Measurements from ENCODE around the gene HOTAIR.

HOTAIR gene

DNA sequence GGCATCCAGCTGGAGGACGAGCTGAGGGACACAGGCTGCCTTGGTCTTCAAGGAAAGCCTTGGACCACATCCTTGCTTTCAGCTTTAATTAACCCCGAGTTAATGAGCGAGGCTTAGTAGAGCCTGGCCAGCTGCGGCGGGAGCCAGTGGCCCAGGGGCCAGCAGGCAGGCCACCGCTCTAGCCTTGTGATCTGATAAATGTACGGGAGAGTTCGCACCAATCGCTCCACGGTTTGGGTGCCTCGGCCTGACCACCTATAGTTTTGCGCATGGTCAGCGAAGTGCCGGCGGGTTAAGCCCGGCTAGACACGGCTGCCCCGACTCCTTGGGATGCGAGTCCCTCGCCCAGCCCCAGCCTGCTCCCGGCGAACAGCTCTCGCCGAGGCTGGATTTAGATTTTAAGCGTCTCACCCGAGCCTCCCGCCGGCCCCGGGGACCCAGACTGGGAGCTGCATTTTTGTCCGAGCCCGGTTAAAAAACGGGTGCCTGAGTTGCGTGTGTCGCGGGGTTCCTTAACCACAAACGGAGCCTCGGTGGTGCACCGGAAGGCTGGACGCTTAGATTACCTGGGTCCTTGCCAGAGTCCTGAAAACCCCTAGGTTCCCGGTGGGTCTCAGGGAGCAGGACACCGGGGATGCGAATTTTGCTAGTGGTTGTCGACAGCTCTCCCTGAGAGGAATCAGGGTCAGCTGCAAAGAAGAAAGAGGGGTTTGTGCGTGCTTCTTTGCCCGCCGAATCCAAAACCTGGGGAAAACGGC is 23.0 kb downstream of the HOTAIR start:
- TF ChIP-seq, protein P1, sequence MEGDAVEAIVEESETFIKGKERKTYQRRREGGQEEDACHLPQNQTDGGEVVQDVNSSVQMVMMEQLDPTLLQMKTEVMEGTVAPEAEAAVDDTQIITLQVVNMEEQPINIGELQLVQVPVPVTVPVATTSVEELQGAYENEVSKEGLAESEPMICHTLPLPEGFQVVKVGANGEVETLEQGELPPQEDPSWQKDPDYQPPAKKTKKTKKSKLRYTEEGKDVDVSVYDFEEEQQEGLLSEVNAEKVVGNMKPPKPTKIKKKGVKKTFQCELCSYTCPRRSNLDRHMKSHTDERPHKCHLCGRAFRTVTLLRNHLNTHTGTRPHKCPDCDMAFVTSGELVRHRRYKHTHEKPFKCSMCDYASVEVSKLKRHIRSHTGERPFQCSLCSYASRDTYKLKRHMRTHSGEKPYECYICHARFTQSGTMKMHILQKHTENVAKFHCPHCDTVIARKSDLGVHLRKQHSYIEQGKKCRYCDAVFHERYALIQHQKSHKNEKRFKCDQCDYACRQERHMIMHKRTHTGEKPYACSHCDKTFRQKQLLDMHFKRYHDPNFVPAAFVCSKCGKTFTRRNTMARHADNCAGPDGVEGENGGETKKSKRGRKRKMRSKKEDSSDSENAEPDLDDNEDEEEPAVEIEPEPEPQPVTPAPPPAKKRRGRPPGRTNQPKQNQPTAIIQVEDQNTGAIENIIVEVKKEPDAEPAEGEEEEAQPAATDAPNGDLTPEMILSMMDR (IDR thresholded peaks at IDR 0.05; ENCODE audit: insufficient read depth, low read depth, low read length, missing control alignments) = no peak
- H3K4me3 ChIP-seq (ENCODE audit: low read length) = no peak overlapping the region

DNA sequence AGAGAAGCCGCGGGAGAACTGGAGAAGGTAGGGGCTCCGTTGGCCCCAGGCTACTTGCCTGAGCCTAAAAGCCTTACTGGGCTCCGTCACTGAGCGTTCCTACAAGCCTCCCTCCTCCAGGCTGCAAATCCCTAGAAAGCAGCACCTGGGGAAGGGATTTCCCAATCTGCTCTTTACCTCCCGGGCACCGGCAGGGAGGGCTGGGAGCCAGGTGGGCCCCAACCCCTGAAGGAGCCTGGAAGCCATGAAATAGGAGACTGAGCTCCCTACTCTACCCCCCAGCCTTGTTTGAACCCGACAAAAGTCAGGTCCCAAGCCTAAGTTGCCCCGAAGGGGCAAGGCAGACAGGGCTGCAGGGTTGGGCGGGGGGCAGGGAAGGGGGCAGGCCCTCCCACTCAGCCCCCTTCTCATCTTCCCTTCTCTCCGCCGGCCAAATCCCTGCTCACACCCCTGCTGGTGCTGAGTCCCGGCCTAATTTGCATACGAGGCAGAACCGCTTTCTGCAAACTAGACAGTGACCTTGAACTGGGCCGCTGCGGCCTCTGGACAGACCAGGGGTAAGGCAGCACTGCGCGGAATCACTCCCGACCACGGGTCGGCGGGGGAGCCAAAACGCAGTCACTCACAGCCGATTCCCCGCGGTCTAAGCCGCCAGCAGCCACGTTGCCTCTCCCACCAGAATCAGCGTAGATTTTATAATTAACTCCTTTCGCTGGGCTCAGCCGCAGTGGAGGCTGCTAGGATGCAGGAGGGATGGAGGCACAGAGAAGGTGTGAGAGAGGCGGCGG is 23.8 kb downstream of the HOTAIR start:
- H3K4me3 ChIP-seq (ENCODE audit: low read length) = no peak overlapping the region
- DNase-seq (ENCODE audit: low read depth) = no peak
- TF ChIP-seq, protein P1 (IDR thresholded peaks at IDR 0.05; ENCODE audit: insufficient read depth, low read depth, low read length, missing control alignments) = no peak

More for the DNA sequence above, 23.0 kb downstream of the HOTAIR start:
- no peak for DNase-seq (ENCODE audit: low read depth)

DNA sequence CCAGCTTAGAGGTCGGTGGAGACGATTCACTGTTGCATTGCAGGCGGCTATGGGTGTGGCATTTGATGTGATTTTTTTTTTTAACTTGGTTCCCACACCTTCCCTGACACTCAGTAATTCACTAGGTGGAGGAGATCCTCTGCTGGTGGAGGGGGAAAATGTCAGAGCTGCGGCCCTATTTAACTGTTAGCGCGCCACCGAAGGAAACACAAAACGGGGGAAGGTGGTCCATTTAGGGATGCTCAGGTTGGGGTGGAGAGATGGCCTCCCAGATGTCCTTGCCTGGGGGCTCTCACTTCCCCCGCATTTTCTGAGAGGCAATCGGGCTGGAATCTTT is 24.3 kb downstream of the HOTAIR start:
- DNase-seq (ENCODE audit: low read depth) = peak; percentile 14
- TF ChIP-seq, protein P1 (IDR thresholded peaks at IDR 0.05; ENCODE audit: insufficient read depth, low read depth, low read length, missing control alignments) = peak; percentile 30
- no peak overlapping the region for H3K4me3 ChIP-seq (ENCODE audit: low read length)

DNA sequence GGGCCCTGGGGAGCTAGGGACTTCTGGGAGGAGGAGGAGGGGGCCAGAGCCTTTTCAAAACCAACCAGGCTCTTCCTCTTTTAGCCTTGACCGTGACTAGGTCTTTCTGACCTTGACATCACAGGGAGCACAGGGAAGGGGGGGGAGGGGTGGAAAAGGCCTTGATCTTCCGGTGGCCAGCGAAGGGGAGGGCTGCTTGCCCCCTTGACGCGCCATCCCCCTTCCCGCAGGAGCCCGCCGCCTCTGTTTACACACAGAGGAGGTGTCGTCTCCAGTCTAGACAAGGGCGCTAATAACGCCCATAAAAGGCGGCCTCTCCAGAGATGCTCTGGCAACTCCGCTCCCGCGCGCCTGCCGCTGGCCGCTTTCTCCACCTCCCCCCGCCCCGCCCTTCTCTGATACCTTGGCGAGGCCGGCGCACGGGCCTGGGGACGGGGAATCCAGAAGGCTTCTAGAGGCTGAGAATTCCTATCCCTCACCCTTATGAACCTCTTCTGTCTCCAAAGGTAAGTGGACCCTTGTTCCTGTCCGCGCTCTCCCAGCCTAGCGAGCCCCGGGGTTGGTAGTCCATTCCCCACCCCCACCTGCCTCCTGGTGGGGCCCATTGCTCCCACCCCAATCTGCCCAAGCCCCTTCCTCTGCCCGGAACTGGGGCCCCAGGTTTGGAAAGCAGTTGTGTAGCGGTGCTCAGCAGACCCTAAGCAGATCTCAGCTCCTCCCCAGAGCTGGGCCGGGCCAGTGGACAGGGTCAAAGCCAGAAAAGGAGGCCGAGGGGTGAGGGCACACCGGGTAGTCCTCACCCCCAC is 24.9 kb downstream of the HOTAIR start:
- no peak for DNase-seq (ENCODE audit: low read depth)
- TF ChIP-seq, protein P1 (IDR thresholded peaks at IDR 0.05; ENCODE audit: insufficient read depth, low read depth, low read length, missing control alignments) = no peak

DNA sequence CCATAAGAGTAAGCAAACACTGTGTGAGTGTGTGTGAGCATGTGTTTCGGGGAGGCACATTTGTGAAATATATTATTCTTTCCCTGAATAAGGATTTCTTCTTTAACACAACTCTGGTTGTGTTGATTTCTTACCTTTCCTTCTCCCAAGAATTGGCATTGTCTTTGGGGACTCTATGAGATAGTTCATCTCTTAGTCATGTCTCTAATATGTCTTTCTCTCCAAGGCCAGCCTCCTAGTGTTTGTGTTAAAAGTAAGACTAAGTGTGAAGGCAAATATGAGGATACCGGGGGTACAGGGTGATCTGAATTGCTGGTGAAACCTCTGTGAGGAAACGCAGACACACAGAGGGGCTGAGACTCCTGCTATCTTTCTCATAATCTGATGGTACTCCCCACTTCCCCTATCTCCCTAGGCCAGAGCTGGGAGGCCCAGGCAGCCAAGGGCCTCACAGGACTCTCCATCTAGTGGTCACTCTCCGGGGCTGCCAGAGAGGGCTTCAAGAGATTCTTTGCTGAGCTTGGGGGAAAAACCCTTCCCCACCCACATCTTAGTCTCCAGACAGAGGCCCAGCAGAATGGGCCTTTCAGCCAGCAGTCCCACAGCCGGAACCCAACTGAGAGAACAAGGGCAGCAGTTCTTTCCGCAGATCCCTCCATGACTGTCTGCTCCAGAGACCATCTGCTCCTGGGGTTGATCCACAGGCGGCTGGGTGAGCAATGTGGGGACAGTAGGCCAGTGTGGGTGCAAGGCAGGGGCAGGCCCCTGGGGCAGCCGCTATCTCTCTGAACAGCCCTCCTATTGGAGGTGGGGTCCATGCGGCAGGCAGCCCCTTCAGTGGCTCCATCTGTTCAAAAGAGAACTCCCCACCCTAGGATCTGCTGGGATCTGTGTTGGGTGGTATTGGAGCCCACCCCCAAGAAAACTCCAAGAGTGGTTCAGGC is 25.8 kb downstream of the HOTAIR start:
- no peak for DNase-seq (ENCODE audit: low read depth)
- TF ChIP-seq, protein P1 (IDR thresholded peaks at IDR 0.05; ENCODE audit: insufficient read depth, low read depth, low read length, missing control alignments) = no peak
- no peak overlapping the region for H3K4me3 ChIP-seq (ENCODE audit: low read length)

More for the DNA sequence above, 24.9 kb downstream of the HOTAIR start:
- no peak overlapping the region for H3K4me3 ChIP-seq (ENCODE audit: low read length)

DNA sequence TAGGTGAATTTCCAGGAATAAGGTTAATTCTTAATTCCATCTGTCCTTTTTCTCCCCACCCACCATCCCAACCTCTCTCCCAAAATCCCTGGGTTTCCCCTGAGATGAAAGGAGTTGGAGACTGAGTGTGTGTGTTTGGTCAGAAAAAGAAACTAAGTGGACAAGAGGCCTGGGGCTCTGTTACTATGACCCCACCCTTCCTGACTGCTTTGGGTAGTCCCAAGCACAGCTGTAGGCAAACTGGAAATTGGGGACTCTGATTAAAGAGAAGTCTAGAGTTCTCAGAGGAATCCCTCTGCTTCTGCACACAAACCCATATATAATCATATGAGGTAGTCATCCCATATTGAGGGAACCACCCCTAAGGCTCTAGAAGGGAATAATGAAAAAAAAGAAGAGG is 27.0 kb downstream of the HOTAIR start:
- TF ChIP-seq, protein P1 (IDR thresholded peaks at IDR 0.05; ENCODE audit: insufficient read depth, low read depth, low read length, missing control alignments) = no peak
- H3K4me3 ChIP-seq (ENCODE audit: low read length) = no peak overlapping the region
- no peak for DNase-seq (ENCODE audit: low read depth)
